Measurements from ENCODE around the gene MED7.

DNA sequence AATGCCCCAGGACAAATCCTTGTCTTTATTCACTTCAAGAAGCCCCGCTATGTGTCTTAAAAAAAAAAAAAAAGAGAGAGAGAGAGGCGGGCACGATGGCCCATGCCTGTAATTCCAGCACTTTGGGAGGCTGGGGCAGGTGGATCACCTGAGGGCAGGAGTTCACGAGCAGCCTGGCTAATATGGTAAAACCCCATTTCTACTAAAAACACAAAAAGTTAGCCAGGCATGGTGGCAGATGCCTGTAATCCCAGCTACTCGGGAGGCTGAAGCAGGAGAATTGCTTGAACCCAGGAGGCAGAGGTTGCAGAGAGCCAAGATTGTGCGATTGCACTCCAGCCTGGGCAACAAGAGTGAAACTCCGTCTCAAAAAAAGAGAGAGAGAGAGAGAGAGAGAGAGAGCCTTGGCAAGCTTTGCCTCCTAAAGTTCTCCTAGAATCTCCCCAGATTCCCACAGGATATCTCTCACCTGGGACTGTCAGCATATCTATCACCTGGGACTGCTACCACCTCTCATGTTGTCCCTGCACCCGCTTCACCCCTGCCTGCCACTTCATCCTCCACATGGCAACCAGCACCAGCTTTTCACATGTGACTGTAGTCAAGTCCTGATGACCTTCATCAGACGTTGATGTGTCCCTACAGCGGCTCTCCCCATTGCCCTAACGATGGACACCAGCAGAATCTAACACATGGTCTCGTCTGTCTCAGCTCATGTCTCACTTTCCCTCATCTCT lies 43.8 kb upstream of the MED7 start:
- no peak for TF ChIP-seq EZH2 (IDR thresholded peaks at IDR 0.05; ENCODE audit: insufficient read depth, poor library complexity, severe bottlenecking)
- TF ChIP-seq EZH2phosphoT487 (IDR thresholded peaks at IDR 0.05; ENCODE audit: insufficient read depth, low read depth), result no peak

Data from GM23248 (cell line).